SH-SY5Y (cell line): Measurements from ENCODE around the gene P4HTM.

Experiments
- GATA2 ChIP-seq: IDR thresholded peaks from 2 replicates; pipeline ENCODE4 v1.6.1; 2011; ENCODE audit warnings: mild to moderate bottlenecking, low read depth, low read length
- GATA3 ChIP-seq: IDR thresholded peaks from 2 replicates; pipeline ENCODE4 v1.6.1; 2011; ENCODE audit warnings: low read depth, mild to moderate bottlenecking, low read length, moderate library complexity

The P4HTM gene

DNA sequence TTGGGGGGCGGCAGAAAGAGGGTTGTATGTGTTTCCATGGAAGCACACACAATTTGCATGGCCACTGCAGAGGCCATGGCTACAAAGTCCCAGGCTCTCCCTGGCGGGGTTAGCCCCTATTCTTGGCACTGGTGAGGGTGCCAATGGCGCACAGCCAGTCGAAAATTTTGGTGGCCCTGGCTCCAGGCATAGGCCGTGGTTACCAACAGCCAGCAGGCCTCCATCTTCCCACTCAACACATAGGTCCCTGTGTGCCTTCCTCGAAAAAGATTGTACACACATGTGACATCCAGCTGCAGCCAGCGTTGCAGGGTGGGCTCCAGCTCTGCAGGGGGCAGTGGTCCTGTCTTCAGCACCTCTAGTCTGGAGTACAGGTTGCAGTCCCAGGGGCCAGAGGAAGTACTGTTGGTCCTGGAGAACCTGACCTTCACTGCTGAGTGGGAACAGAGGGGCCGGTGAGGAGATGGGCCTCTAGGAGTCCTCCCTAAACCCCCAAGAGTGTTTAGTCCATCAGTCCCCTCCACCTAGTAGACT lies 7.1 kb downstream of the P4HTM start:
- no peak for TF ChIP-seq GATA2
- TF ChIP-seq GATA3: no peak

DNA sequence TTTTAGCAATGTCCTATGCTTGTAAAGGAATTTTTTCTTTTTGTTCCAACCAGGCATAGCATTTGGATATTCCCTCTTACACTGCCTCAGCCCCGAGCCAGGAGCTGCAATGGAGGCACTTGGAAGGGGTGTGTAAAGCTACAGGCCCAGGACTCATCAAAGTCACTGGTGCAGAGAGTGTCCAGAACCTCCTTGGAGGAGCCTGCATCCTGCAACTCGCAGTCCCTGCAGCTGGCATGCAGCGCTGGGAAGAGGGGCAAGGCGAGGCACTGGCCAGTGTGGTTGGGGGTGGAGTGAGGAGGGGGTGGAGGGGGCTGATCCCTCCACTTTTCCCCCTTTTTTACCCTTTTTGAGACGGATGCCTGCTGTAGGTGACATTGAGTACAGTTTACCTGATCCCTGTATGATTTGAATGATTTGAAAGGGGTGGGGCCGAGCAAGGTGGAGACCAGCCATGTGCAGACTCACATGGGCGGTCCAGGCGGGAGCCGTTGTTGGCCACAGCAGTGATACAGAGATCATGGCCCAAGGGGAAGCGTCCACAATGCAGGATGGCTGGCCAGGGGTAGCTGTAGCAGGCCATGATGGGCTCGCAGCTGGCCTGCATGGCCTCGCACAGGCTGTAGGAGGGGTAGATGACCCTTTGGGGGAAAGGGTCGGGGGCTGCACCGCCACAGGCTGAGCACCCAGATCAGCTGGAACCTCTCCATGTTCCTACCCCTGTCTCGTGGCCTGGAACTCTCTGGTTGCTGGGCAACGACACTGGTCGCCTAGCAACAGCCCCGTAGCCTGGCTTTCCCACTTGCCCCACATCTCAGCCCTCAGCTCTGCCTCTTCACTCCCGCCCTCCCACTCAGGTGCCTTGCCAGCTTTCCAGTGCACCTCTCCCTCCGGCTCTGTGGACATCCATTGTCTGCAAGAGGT lies 7.9 kb downstream of the P4HTM start:
- TF ChIP-seq GATA2: no peak
- no peak for TF ChIP-seq GATA3

DNA sequence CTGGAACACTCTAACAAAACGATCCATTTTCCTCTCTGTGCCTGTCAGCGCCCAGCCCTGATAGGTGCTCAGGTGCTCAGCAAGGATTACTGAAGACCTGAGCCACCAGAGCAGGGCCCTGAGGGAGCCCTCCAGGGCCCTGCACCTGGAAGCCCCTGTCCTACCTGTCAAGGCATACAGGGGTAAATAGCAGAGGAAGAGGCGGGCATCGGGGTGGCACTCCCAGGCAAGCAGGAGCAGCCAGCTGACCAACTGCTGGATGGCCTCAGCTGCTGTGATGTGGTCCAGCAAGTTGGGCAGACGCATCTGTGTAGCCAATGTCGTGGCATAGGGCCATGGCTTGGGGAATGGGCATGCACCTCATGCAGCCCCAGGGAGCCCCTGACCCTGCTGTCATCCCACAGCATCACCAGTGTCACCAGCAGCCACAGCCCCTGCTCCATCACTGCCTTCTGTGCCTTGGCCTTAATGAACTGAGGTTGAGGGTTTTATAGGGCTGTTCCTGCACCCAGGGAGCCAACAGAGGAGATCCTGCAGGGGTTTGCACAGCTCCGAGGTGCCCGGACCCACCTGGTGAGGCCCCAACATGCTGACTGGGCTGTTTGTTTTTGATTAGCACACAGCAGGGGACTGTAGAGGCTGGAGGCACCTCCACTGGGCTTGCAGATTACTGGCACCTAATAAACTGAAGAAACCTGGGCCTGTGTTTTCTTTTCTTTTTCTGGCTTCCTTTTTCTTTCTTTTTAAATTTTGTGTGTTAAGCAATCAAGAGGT lies 9.2 kb downstream of the P4HTM start:
- TF ChIP-seq GATA2 (no peak), GATA3 (no peak)

DNA sequence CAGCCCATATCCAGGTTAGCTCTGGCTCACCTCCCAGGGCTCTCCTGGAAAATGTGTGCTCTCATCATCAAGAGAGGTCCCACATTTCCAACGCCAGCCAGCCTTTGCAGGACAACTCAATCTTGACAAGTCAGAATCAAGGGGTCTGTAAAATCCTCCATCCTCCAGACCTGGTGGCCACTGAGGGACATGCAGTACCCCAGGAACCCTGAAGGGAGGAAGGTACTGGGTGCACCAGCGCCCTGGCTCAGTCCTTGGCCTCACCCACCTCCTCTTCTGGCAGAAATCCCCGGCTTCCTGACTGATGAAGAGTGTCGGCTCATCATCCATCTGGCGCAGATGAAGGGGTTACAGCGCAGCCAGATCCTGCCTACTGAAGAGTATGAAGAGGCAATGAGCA lies 11.1 kb downstream of the P4HTM start:
- no peak for TF ChIP-seq GATA2
- no peak for TF ChIP-seq GATA3

DNA sequence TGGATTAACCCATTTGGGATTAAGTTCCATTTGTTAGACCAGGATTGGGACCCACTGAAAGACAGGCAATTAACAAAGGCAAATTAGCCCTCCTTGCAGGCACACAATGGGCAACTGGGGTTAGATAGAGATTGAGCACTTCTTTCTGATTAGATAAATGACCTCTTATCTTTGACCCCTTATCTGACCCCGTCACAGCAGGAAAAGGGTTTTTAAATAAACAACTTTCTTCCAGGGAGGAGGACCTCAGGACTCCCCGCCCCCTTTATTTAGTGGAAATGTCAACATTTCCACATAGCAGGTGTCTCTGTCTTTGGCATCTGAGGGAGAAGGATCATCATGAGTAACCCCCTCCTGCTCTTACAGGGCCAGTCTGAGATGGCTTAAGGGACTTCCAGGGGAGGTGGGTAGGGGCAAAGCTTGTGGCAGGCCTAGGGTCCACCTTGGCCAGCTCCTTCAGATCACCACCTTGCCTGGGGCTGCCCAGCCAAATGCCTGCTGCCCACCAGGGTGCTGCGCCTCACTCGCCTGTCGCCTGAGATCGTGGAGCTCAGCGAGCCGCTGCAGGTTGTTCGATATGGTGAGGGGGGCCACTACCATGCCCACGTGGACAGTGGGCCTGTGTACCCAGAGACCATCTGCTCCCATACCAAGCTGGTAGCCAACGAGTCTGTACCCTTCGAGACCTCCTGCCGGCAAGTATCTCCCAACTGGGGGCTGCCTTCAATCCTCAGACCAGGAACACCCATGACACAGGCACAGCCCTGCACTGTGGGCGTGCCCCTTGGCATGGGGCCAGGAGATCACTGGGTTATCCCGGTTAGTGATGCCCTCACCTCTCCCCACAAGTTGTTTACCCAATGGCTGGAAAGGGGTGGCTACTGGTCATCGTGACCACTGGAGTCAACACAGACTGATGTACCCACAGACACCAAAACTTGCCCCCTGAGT lies 14.6 kb downstream of the P4HTM start:
- no peak for TF ChIP-seq GATA3
- TF ChIP-seq GATA2: no peak

DNA sequence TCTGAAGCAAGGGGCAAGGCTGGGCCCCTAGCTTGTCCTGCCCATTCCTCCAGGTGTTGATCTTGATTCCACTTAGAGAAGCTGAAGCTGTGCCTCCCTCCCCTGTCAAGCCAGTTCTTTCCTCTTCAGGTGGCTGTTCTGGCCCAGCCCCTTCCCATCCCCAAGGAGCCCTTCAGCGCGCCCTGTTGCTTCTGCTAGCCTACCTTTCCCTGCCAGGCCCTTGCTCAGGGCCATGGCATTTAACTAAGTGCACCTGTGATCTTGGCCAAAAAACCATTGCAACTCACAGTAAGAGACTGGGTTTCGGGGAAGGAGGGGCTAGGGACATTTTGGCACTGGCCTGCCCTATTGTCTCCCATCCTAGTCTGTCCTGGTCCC lies 15.3 kb downstream of the P4HTM start:
- TF ChIP-seq GATA2: no peak
- TF ChIP-seq GATA3: no peak

DNA sequence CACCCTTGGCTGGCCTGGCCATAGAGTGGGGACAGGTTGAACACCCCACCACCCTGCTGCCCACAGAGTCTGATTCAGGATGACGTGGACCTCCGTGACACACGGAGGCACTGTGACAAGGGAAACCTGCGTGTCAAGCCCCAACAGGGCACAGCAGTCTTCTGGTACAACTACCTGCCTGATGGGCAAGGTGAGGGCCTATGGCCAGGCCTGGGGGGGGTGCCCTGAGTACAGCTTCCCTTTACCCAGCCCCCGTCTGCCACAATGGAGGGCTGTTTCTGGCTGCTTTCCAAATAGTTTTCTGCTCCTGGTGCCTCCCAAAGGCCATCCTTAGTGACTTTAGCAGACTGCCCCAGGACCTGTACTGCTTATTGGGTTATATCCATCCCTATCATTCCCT lies 16.0 kb downstream of the P4HTM start:
- TF ChIP-seq GATA3: no peak
- TF ChIP-seq GATA2: no peak

DNA sequence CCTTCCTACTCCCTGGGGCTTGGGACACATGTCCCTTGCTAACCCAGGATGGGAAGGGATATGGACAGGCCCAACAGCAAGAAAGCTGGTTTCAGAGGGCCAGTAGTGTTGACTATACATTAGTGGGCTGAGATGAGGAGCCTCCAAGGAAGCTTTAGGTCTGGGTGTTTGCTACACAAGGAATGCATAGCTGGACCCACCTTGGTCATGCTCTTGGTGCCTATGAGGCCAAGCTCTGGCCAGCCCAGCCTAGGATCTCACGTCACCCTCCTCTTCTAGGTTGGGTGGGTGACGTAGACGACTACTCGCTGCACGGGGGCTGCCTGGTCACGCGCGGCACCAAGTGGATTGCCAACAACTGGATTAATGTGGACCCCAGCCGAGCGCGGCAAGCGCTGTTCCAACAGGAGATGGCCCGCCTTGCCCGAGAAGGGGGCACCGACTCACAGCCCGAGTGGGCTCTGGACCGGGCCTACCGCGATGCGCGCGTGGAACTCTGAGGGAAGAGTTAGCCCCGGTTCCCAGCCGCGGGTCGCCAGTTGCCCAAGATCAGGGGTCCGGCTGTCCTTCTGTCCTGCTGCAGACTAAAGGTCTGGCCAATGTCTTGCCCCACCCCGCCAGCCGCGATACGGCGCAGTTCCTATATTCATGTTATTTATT lies 16.5 kb downstream of the P4HTM start:
- no peak for TF ChIP-seq GATA2
- no peak for TF ChIP-seq GATA3

DNA sequence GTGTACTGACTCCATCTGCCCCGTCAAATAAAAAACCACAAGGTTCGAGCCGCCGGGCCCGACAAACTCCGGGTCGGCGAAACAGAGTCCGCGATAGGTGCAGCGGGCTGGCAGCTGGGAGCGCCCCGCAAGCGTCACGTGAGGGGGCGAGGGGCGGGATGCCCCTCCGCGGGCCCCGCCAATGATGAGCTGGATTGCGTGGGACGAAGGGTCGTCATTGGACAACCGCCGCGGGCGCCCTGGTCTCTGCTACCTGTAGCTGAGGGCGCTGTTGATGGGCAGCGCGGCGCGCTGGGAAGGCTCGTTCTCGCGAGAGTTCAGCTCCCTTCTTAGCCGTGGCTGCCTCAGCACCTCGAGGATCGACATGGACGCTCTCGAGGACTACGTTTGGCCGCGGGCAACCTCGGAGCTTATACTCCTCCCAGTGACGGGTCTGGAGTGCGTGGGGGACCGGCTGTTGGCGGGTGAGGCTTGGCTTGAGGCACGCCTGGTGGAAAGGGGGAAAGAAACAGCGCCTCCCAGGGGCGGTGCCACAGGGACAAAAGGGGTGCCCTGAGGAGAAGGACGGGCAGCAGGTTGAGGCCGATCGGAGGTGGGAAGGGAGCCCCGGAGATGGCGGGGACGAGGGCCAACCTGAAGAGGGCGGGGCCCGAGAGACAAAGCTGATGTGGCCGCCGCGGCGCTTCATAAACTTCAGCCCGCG lies 17.2 kb downstream of the P4HTM start, which contains the start of gene WDR6:
TSS of gene WDR6 (plus strand) at position 324 of the 703 bp plus-strand sequence. CDS start at position 365, 41 bp downstream.
- TF ChIP-seq GATA3 (no peak), GATA2 (no peak)

DNA sequence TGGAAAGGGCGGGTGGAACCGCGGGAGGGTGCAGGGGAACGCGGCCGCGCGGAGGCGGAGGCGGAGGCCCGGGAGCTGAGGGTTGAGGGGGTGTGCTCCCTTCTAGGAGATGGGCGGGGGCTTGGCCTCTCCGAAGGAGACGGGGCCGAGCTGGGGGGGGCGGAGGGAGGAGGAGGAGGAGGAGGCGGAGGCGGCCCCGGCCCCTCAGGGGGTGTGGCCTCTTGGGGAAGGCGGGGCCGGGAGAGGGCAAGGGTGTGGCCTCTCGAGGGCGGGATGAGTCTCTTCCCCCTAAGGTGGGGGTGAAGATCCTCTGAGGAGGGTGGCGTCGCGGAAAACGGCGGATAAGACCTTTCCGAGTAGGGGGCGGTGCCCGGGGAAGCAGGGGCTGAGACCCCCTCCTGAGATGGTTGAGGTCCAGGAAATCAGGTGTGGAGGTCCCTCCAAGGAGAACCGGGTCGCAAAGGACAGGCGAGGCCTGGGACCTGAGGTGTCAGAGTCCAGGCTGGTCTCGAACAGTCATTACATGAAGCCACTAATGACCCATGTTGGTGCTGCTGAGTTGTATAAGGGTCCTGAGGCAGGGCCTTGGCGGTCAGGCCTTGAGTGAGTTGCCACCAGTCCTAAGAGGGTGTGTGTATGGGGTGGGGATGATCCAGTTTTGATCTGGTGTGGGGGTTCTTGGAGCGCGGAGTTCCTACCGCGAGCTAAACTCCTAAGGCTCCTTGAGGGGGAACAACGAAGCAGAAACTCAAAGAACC lies 17.9 kb downstream of the P4HTM start:
- TF ChIP-seq GATA3: no peak
- TF ChIP-seq GATA2: no peak

DNA sequence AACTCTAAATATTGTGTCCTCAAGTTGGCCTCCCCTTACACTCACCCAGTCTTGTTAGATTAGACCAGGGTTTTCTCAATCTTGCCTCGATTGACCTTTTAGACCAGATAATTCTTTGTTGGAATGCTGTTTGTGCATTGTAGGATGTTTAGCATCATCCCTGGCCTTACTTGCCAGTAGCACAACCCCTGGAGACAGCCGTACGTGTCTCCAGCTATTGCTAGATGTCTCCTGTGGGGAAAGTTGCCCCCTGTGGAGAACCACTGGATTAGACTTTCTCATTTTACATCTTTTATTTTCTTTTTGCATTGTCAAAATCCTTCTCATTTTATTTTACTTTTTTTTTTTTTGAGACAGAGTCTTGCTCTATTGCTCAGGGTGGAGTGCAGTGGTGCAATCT lies 19.4 kb downstream of the P4HTM start:
- TF ChIP-seq GATA3 (no peak), GATA2 (no peak)
